Osteoblast (primary cell): ENCODE results near the gene TRIM40. TPM values are rescaled to one million over a fixed set of nuclear protein-coding genes. Genes with fewer than 3 reads are reported as not detected.

Experiments
- DNase-seq: peaks from one replicate; pipeline ENCODE4 v3.0.0; 2011; ENCODE audit warnings: low spot score, mixed read lengths; ENCODE audit not compliant: insufficient read length; ENCODE audit errors: missing footprints
- H2AFZ ChIP-seq: 2 replicates; pipeline ENCODE4 v1.6.0; 2011; ENCODE audit warnings: mild to moderate bottlenecking, low read length
- H3K27ac ChIP-seq: 2 replicates; pipeline ENCODE4 v1.5.1; 2011; ENCODE audit warnings: mild to moderate bottlenecking, low read depth, low read length, moderate library complexity
- H3K27me3 ChIP-seq: 2 replicates; pipeline ENCODE4 v1.6.0; 2012; ENCODE audit warnings: mild to moderate bottlenecking, control low read depth, inconsistent platforms, low read length, moderate library complexity; ENCODE audit not compliant: insufficient read depth
- H3K36me3 ChIP-seq: 2 replicates; pipeline ENCODE4 v1.5.1; 2011; ENCODE audit warnings: mild to moderate bottlenecking, low read length, control low read depth, moderate library complexity; ENCODE audit not compliant: insufficient read depth
- H3K4me1 ChIP-seq: 2 replicates; pipeline ENCODE4 v1.5.1; 2011; ENCODE audit warnings: mild to moderate bottlenecking, low read length, control low read depth, moderate library complexity; ENCODE audit not compliant: insufficient read depth
- H3K4me2 ChIP-seq: 2 replicates; pipeline ENCODE4 v1.6.0; 2011; ENCODE audit warnings: mild to moderate bottlenecking, low read length; ENCODE audit not compliant: insufficient read depth
- H3K4me3 ChIP-seq: fragments of 200-600 bp; sonication (generic); 3 replicates; pipeline ENCODE4 v1.5.1; 2012; ENCODE audit warnings: mild to moderate bottlenecking, low read length, inconsistent platforms; ENCODE audit not compliant: insufficient read depth
- H3K79me2 ChIP-seq: 2 replicates; pipeline ENCODE4 v1.6.0; 2012; ENCODE audit warnings: mild to moderate bottlenecking, low read length, control low read depth, inconsistent platforms; ENCODE audit not compliant: insufficient read depth
- H3K9me3 ChIP-seq: 2 replicates; pipeline ENCODE4 v1.5.1; 2011; ENCODE audit warnings: low read depth, low read length, control low read depth
- H4K20me1 ChIP-seq: 2 replicates; pipeline ENCODE4 v1.6.0; 2012; ENCODE audit warnings: mild to moderate bottlenecking, low read length, control low read depth; ENCODE audit not compliant: insufficient read depth
- small RNA-seq: library from RNA; depleted of rRNA; stranded (forward); fragments of <200 nt; gene quantifications from one replicate; pipeline ENCODE3, GENCODE V24; 2012
- total RNA-seq: library from RNA; depleted of rRNA; stranded (reverse); fragments of >200 nt; gene quantifications from 2 replicates; pipeline ENCODE4 v1.2.3, GENCODE V29; 2012
- TF ChIP-seq, protein P1 (sequence below): IDR thresholded peaks from 2 replicates; pipeline ENCODE4 v1.5.1; 2011; ENCODE audit warnings: mild to moderate bottlenecking, low read depth, low read length, moderate library complexity; ENCODE audit errors: extremely low read depth

Gene TRIM40
- total RNA-seq, 1 donor, result not detected

DNA sequence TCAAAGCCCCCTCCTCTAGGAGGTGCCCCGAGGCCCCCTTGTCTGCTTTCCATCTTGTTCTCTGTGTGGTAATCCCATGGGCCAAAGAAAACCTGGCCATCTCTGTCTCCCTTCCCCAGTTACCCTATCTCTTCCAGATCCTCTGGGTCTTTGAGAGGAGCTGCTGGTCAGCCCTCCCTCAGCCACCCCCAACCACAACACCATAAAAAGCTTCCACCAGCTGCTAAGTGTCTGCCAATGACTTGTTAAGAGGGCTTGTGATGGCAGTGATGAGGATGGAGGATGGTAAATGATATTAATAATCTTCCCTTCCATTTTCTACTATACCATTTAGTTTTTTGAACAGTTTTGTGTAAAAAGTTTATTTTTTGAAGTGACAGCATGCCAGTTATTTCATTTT, 60.0 kb downstream of the TRIM40 start:
- H3K9me3 ChIP-seq, result no peaks in the 10 kb centered on the region
- no peak overlapping the region for H3K4me2 ChIP-seq
- no peak overlapping the region for H3K27ac ChIP-seq
- peaks cover 23% of the 10 kb centered on the region for H4K20me1 ChIP-seq
- H2AFZ ChIP-seq, result no peak overlapping the region
- H3K27me3 ChIP-seq, result no peaks in the 10 kb centered on the region
- no peaks in the 10 kb centered on the region for H3K4me1 ChIP-seq
- peaks cover 39% of the 10 kb centered on the region for H3K36me3 ChIP-seq
- DNase-seq, result no peak
- TF ChIP-seq, protein P1, sequence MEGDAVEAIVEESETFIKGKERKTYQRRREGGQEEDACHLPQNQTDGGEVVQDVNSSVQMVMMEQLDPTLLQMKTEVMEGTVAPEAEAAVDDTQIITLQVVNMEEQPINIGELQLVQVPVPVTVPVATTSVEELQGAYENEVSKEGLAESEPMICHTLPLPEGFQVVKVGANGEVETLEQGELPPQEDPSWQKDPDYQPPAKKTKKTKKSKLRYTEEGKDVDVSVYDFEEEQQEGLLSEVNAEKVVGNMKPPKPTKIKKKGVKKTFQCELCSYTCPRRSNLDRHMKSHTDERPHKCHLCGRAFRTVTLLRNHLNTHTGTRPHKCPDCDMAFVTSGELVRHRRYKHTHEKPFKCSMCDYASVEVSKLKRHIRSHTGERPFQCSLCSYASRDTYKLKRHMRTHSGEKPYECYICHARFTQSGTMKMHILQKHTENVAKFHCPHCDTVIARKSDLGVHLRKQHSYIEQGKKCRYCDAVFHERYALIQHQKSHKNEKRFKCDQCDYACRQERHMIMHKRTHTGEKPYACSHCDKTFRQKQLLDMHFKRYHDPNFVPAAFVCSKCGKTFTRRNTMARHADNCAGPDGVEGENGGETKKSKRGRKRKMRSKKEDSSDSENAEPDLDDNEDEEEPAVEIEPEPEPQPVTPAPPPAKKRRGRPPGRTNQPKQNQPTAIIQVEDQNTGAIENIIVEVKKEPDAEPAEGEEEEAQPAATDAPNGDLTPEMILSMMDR, result no peak
- H3K4me3 ChIP-seq, result no peak overlapping the region
- peaks cover 8% of the 10 kb centered on the region for H3K79me2 ChIP-seq

DNA sequence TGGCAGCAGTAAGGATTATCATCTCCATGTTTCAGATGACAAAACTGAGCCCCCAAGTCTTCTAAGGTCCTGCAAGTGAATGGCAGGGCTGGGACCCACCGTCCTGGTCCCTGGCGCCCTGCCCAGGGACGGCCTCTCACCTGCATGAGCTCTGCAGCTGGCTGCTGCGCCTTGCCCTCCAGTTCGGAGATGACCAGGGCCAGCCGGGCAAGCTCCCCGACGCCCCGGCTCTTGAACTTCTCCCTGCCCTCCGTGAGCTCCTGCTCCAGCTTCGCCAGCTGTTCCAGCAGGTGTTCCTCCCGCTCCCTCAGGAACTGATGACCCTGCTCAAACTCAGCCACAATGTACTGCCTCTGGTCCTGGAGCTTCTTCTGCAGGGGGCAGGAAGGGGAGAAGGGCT, 60.4 kb downstream of the TRIM40 start:
- Histone ChIP-seq H4K20me1 (peaks cover 25% of the 10 kb centered on the region), H3K27me3 (no peaks in the 10 kb centered on the region), H3K4me1 (no peaks in the 10 kb centered on the region), H3K9me3 (no peaks in the 10 kb centered on the region), H3K36me3 (peaks cover 35% of the 10 kb centered on the region), H3K4me2 (no peak overlapping the region), H3K79me2 (peaks cover 10% of the 10 kb centered on the region), H3K27ac (no peak overlapping the region), H3K4me3 (no peak overlapping the region), H2AFZ (no peak overlapping the region)
- no peak for DNase-seq
- TF ChIP-seq, protein P1, result no peak

Small RNA genes within 50 kb of the gene (small RNA-seq; reads per million reads assigned to genes)
- gene RF00554, result not detected

Other genes starting within 250 kb of the TRIM40 start
- 268 and 292 TPM in 2 replicates for gene HLA-A, start 193.6 kb upstream of the TRIM40 start, total RNA-seq
- 16.8 and 21.4 TPM in 2 replicates for gene POLR1H, start 74.9 kb upstream of the TRIM40 start, total RNA-seq
- 35.1 TPM in 2 replicates for gene PPP1R11, start 68.9 kb upstream of the TRIM40 start, total RNA-seq
- gene RNF39, start 60.4 kb upstream of the TRIM40 start, total RNA-seq, result not detected in 2 replicates
- gene TRIM31, start 23.1 kb upstream of the TRIM40 start, total RNA-seq, result not detected in 2 replicates
- not detected in 2 replicates for gene TRIM10, start 25.1 kb downstream of the TRIM40 start, total RNA-seq
- gene TRIM15, start 27.4 kb downstream of the TRIM40 start, total RNA-seq, result not detected in 2 replicates
- 20.6 and 29.3 TPM in 2 replicates for gene TRIM26, start 77.3 kb downstream of the TRIM40 start, total RNA-seq
- 12.1 and 14.5 TPM in 2 replicates for gene TRIM39, start 190.8 kb downstream of the TRIM40 start, total RNA-seq
- gene RPP21, start 209.0 kb downstream of the TRIM40 start, total RNA-seq, result 23.9 and 24.6 TPM in 2 replicates